ENCODE measurements around the gene CKM.
"Not testable (repeated sequence)": the region's sequence is repeated elsewhere in the genome, so short reads cannot be mapped to it uniquely, and the experiment has no call there.

CKM gene

GRCh38 chr19:45348367-45349125 is 25.9 kb upstream of the CKM start:
- DNase-seq: no peak

DNA sequence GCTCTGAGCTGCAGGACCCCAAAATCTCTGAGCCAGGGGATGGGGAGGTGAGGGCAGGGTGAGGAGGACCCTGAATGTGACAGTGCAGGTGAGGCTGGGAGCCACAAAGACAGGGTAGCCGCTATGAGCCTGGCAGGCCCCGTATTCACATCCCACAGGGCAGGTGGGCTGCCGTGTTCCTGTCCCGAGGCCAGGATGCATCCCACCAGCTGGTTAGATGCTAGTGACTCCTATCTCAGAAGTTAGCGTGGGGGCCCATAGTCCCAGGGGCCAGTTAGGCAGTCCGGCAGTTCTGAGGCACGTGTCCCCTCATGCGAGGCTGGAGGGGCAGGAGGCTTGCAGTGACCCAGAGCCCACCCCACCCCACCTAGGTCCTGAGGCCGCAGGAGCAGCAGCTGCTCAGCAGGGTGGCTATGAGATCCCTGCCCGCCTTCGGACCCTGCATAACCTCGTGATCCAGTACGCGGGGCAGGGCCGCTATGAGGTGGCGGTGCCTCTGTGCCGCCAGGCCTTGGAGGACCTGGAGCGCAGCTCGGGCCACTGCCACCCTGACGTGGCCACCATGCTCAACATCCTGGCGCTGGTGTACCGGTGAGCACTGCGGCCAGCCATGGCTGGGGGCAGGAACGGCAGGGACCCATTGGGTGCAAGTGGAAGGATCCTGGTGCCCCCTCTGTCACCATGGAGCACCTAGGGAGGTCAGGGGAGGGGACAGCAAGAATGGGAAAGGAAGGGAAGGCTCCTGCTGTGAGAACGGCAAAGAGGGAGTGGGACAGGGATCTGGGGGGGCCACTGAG is 25.1 kb upstream of the CKM start:
- no peak for DNase-seq

- DNase-seq: no peak
Measured at GRCh38 chr19:45346449-45346848, 23.8 kb upstream of the CKM start.

DNA sequence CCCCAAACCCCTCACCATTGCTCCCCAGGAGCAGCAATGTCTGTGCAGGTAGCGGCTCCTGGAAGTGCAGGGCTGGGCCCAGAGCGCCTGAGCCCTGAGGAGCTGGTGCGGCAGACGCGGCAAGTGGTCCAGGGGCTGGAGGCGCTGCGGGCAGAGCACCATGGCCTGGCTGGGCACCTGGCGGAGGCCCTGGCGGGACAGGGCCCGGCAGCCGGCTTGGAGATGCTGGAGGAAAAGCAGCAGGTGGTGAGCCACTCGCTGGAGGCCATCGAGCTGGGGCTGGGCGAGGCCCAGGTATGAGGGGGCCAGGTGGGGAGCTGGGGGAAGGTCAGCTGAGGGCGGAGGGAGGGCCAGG is 22.8 kb upstream of the CKM start:
- no peak for DNase-seq

DNA sequence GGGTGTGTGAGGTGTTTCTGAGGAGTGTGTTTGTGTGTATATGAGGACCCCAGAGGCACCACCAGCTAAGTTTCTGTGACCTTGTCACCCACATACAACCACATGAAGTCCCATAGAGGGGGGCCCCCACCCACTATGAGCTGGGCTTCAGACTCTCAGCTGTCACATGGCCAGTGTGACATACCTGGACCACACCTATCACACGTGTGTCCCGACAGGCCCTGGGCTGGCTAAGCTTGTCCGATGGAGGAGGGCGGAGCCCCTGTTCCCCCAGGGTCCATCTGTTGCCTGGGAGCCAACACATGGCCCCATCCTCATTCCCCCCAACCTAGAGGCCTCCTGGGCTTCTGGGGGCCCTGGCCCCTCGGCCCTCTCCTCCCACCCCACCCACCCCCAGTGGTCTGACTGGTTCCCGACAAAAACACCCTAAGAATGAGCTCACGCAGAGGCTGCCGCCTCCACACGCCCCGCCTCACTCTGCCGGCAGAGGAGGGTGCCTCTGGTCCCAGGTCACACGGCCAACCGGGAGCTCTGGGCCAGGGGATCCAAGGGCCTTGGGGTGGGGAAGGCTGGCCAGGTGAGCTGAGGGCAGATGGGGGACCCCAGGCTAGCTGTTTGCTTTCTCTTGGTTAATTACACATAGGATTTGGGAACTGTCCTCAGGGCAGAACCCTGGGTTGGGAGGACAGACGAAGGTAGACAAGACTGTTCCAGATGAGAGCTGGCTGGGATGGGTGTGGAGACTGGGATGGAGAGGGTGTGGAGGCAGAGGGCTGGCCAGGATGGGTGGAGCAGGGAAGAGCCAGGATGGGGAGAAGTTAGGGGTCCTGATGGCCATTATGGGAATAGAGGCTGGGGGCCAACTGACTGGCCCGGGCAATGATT is 22.2 kb upstream of the CKM start:
- DNase-seq: no peak

GRCh38 chr19:45342911-45343310 is 20.2 kb upstream of the CKM start:
- no peak for DNase-seq

DNA sequence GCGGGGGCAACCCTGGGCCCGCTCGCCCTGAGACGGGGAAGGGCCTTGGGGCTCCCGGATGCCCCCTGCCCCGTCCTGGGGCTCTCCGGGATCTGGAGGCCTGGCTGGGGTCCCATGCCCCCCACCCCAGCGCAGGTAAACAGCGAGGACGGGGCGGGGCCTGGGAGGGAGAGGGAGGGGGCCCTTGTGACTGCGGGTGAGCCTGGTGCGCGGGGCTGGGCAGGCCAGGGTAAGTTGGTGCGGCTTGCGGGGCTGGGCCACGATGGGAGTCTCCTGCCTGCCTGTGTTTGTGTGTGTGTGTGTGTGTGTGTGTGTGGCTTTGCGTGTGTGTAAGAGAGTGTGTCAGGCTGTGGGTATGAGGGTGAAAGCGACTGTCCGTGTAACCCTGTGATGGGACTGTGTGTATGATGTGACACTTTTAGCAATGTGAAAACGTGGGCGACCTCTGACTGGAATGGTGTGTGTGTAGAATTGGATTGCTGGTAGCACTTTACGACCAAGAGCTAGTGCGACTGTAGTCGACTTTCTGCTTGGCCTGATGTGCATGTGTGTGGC is 18.3 kb upstream of the CKM start:
- DNase-seq: no peak

GRCh38 chr19:45340232-45340898 is 17.7 kb upstream of the CKM start, which contains the start of gene KLC3:
Gene KLC3, plus strand, starts transcription at chr19:45340750. Its CDS starts 4,792 bp downstream, at chr19:45345542.
- DNase-seq: no peak

- DNase-seq: no peak
Measured at GRCh38 chr19:45339629-45340028, 17.0 kb upstream of the CKM start.

DNA sequence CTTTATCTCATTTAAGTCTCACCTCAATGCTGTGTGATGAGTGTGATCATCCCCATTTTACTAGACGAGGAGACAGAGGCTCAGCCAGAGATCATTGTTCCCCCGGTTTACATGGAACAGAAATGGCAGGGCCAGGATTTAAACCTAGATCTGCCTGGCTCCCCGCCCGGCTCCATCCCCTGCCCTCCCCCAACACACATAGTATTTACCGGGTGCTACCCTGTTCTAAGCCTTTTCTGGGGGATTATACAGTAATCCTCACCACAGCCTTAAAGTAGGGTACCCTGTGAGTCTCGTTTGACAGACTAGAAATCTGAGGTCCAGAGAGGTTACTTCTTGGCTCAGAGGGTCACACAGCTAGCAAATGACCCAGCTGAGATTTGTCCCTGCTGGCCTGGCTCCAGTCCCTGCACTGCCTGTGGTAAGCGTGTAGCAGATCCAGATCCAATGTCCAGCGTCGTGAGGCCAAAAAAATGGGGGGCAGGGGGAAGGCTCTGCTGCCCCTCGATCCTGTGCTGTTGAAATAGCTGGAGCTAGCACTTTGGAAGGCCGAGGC is 14.1 kb upstream of the CKM start:
- DNase-seq: no peak

- DNase-seq: not testable (repeated sequence)
Measured at GRCh38 chr19:45334881-45335280, 12.2 kb upstream of the CKM start.

GRCh38 chr19:45333609-45334303 is 11.1 kb upstream of the CKM start:
- no peak for DNase-seq

DNA sequence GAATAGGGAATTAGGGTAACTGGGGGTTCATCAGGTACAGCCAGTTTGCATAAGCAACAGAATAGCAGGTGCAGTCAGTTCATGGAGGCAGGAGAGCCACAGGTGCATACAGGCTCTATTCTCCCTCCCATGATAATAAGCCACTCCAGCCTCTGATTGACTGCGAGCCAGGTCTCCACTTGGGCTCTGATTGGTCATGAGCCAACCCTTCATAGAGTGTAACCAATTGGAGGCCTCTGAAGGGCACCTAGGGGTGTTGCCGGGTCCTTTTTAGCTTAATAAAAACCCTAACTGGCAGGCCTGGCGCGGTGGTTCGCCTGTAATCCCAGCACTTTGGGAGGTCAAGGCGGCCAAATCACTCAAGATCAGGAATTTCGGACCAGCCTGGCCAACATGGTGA is 8.7 kb upstream of the CKM start:
- DNase-seq: peak; percentile 5

DNA sequence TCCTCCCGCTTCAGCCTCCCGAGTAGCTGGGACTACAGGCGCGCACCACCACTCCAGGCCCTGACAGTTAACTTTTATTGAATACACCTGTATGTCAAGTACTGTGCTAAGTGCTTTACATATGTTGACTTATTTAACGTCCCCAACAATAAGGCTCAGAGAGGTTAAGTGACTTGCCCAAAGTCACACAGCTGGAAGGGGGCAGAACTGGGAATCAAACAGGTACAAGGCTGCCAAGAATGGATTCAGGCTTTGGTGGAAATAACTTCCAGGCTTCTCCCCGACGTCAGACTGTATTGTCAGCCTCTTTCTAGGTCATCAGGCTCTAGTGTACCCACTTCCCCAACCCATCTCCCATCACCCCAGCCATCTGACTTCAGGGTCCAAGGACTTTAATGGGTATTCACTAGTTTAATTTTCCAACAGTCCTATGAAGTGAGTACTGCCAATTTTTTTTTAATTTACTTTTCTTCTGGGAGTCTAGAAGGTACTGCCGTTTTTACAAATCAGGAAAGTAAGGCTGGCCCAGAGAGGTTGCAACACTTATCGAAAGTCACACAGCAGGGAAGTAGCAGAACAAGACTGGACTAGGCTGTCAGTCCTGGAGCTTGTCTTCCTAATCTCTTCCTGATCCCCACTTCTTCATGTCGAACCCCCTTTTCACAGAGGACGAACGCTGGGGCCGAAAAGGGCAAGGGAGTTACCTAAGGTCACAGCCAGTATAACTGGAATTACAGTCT is 4.9 kb upstream of the CKM start:
- DNase-seq: no peak

DNA sequence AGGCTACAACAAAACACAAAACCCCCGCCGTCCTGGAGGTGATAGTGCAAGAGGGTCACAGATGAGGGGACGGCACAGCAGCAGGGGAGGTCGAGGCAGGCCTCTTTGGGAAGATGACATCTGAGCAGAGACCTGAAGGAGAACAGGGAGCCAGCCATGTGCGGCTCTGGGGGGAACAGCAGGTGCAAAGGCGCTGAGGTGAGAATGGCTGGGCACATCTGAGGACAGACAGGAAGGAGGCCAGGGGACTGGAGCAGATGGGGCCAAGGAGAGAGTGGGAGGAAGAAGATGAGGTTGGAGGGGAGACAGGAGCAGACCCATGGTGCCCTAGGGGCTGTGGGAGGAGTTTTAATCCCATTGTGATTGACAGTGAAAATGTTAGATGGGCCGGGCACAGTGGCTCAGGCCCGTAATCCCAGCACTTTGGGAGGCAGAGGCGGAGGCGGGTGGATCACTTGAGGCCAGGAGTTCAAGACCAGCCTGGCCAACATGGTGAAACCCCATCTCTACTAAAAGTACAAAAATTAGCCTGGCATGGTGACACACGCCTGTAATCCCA is 1.8 kb upstream of the CKM start:
- no peak for DNase-seq

GRCh38 chr19:45323671-45324081 is 1.0 kb upstream of the CKM start:
- no peak for DNase-seq

DNA sequence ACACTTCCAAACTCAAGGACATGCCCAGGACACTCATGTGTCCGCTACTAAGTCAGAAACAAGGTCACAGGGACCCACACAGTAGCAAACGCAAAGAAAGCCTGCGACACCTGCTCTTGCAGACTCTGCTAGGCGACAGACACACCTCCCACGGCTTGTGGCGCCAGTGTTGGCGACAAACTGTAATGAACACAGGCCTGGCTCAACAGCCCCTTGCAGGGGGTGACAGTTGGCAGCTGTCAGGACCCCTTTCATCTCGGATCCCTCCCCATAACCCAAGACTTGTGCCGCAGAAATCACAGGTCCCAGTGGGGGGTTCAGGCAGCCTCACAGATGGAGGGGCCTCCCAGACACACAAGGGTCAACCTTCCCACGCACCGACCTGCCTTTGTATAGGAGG is 364 bp downstream of the CKM start:
- peak; percentile 9 for DNase-seq

GRCh38 chr19:45321848-45322247 is 827 bp downstream of the CKM start:
- no peak for DNase-seq

DNA sequence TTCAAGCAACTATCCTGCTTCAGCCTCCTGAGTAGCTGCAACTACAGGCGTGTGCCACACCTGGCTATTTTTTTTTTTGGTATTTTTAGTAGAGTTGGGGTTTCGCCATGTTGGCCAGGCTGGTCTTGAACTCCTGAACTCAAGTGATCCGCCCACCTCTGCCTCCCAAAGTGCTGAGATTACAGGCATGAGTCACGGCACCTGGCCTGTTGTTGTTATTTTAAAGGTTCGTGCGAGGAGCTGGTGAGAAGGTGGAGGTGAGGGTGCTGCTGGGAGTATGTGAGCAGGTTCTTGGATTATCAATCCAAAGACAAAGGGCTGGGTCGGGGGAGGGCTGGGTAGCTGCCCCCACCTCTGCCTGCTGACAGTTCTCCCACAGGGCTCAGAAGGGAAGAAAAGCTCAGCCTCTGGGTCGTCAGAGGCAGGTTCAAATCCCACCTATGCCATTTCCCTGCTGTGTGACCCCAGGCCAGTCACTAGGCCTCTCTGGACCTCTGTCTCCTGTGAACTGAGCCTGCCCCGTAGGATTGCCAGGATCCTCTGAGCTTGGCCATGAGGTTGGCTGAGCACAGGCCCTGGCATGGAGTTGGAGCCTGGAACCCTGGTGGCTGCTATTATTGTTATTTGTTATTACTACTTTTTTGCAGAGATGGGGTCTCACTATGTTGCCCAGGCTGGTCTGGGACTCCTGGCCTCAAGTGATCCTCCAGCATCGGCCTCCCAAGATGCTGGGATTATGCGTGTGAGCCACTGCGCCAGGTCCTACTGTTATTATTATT is 1.5 kb downstream of the CKM start:
- DNase-seq: no peak

DNA sequence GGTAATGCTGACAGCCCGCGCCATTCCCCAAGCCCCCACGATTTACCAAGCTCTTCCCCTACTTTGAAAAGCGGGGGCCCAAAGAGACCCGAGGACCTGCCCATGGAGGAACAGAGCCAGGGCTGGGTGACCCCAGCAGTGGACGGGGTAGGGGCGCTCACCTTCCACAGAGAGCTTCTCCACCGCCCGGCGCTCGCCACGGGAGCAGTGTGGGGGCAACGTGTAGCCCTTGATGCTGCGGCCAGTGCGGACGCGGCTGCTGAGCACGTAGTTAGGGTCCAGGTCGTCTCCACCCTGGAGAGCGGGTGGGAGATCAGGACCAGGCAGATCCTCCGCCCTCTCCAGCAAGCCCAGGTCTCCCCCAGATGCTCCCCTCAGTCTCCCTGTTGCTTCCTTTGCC is 7.4 kb downstream of the CKM start:
- no peak for DNase-seq

Data from NCI-H1092 treated with DMSO at 0.1 percent for 48 hours (cell line).